Endothelial cell of umbilical vein (primary cell): ENCODE data around the gene FOXM1. TPM values are rescaled to one million over a fixed set of nuclear protein-coding genes. Genes with fewer than 3 reads are reported as not detected.
A peak's percentile ranks its signal among the peaks of the same experiment; 100 is the strongest.

ENCODE experiments used
- BruUV-seq: library from RNA; stranded (reverse); fragments of 400-500 nt; replicated peaks from 2 replicates; lab custom pipeline; 2021; lab: Mats Ljungman, UMichigan
- CTCF ChIA-PET: fragments of 300-600, 350-600 bp; sonication (Branson Sonifier 250); formaldehyde crosslinking; loops from one replicate; lab custom pipeline; 2021; ENCODE audit warnings: antibody characterized with exemption, inconsistent platforms; lab: Charles Lee
- POLR2A ChIA-PET: fragments of 300-600, 350-600 bp; sonication (Branson Sonifier 250); formaldehyde crosslinking; loops from one replicate; lab custom pipeline; 2021; ENCODE audit warnings: antibody characterized with exemption, inconsistent platforms; lab: Charles Lee
- DNase-seq: peaks from one replicate; pipeline ENCODE4 v3.0.0-alpha.2; 2011; ENCODE audit warnings: low read depth, low spot score
- FAIRE-seq: peaks from 2 replicates; lab custom pipeline; 2011; peaks lifted over from hg19 to GRCh38; lab: Jason Lieb, UNC
- H2AFZ ChIP-seq: 2 replicates; pipeline ENCODE4 v1.6.0; 2012; ENCODE audit warnings: low read depth, low read length, control low read depth, inconsistent platforms
- H3K27ac ChIP-seq: 2 replicates; pipeline ENCODE4 v1.5.1; 2011; ENCODE audit warnings: low read depth, mild to moderate bottlenecking, control low read depth, low read length, moderate library complexity; ENCODE audit not compliant: insufficient read depth
- H3K27me3 ChIP-seq, 2 experiments: 2 replicates each; pipeline versions ENCODE4 v1.6.0 to v1.6.1; 2011; ENCODE audit warnings: low read length in 2 of 2, mixed read lengths in 1 of 2; ENCODE audit not compliant: control insufficient read depth in 2 of 2, insufficient read depth in 2 of 2
- H3K36me3 ChIP-seq, 2 experiments: 2 replicates in 1 of 2; 3 replicates in 1 of 2; pipeline ENCODE4 v1.5.1; 2011; ENCODE audit warnings: low read length in 2 of 2, mild to moderate bottlenecking in 1 of 2, moderate library complexity in 1 of 2; ENCODE audit not compliant: control insufficient read depth in 2 of 2, insufficient read depth in 2 of 2; ENCODE audit errors: extremely low read depth in 1 of 2
- H3K4me1 ChIP-seq: 3 replicates; pipeline ENCODE4 v1.5.1; 2011; ENCODE audit warnings: mild to moderate bottlenecking, low read length; ENCODE audit not compliant: control insufficient read depth, insufficient read depth; ENCODE audit errors: extremely low read depth
- H3K4me2 ChIP-seq: 2 replicates; pipeline ENCODE4 v1.6.1; 2011; ENCODE audit warnings: low read length, control low read depth, mixed read lengths; ENCODE audit not compliant: insufficient read depth
- H3K4me3 ChIP-seq, 3 experiments: fragments of 200-600 bp in 1 of 3; sonication (generic), shearing (Covaris generic) in 1 of 3; replicated peaks in 1 of 3; 2 replicates each; pipeline ENCODE4 v1.5.1; 2011 to 2016; ENCODE audit warnings: control low read depth in 3 of 3, low read length in 3 of 3, mild to moderate bottlenecking in 2 of 3, inconsistent platforms in 1 of 3, low read depth in 1 of 3, moderate library complexity in 1 of 3; ENCODE audit not compliant: insufficient read depth in 1 of 3
- H3K79me2 ChIP-seq: 2 replicates; pipeline ENCODE4 v1.6.0; 2012; ENCODE audit warnings: low read length, inconsistent platforms; ENCODE audit not compliant: control insufficient read depth, insufficient read depth
- H3K9ac ChIP-seq: replicated peaks from 2 replicates; pipeline ENCODE3; 2011; ENCODE audit warnings: low read length, control low read depth; ENCODE audit not compliant: insufficient read depth; ENCODE audit errors: extremely low read depth
- H3K9me1 ChIP-seq: replicated peaks from 3 replicates; pipeline ENCODE4 v1.6.0; 2011; ENCODE audit warnings: mild to moderate bottlenecking, low read length; ENCODE audit not compliant: control insufficient read depth, insufficient read depth; ENCODE audit errors: extremely low read depth
- H3K9me3 ChIP-seq: replicated peaks from 2 replicates; pipeline ENCODE4 v1.5.1; 2012; ENCODE audit warnings: low read length, inconsistent platforms; ENCODE audit not compliant: control insufficient read depth, insufficient read depth
- H4K20me1 ChIP-seq: replicated peaks from 2 replicates; pipeline ENCODE3; 2011; ENCODE audit warnings: mild to moderate bottlenecking, low read length; ENCODE audit not compliant: control insufficient read depth, insufficient read depth; ENCODE audit errors: extremely low read depth
- CTCF ChIP-seq, 2 donors: IDR thresholded peaks; 1 replicate in 1 of 2; 2 replicates in 1 of 2; pipeline ENCODE4 v1.5.1; 2011; ENCODE audit warnings: low read length in 2 of 2, mild to moderate bottlenecking in 2 of 2, moderate library complexity in 2 of 2, control low read depth in 1 of 2, inconsistent platforms in 1 of 2, low read depth in 1 of 2; ENCODE audit not compliant: insufficient read depth in 1 of 2; ENCODE audit errors: extremely low read depth in 1 of 2
- EZH2 ChIP-seq: IDR thresholded peaks from 2 replicates; pipeline ENCODE4 v1.6.1; 2012; ENCODE audit warnings: borderline replicate concordance, low read depth, mild to moderate bottlenecking, moderate library complexity, low read length, inconsistent platforms; ENCODE audit not compliant: severe bottlenecking
- FOS ChIP-seq: IDR thresholded peaks from 2 replicates; pipeline ENCODE4 v1.6.1; 2011; ENCODE audit warnings: mild to moderate bottlenecking, low read length, moderate library complexity, borderline replicate concordance; ENCODE audit not compliant: insufficient read depth
- GATA2 ChIP-seq: IDR thresholded peaks from 2 replicates; pipeline ENCODE4 v1.7.0; 2011; ENCODE audit warnings: low read depth, mild to moderate bottlenecking, moderate library complexity, mixed read lengths, low read length; ENCODE audit not compliant: insufficient read length, insufficient read depth
- JUN ChIP-seq: IDR thresholded peaks from 2 replicates; pipeline ENCODE4 v1.6.1; 2011; ENCODE audit warnings: borderline replicate concordance, low read depth; ENCODE audit not compliant: insufficient read length, insufficient read depth
- MAX ChIP-seq: IDR thresholded peaks from 2 replicates; pipeline ENCODE4 v1.6.1; 2011; ENCODE audit not compliant: insufficient read depth, insufficient read length
- MYC ChIP-seq: IDR thresholded peaks from one replicate; pipeline ENCODE4 v1.6.1; 2011; ENCODE audit warnings: mild to moderate bottlenecking, low read depth, low read length
- POLR2A ChIP-seq: IDR thresholded peaks from 2 replicates; pipeline ENCODE4 v1.6.1; 2012; ENCODE audit warnings: low read depth, mild to moderate bottlenecking, control low read depth, low read length
- POLR2AphosphoS5 ChIP-seq: IDR thresholded peaks from 2 replicates; pipeline ENCODE4 v1.6.1; 2012; ENCODE audit warnings: low read depth, mild to moderate bottlenecking, control low read depth, low read length, moderate library complexity; ENCODE audit not compliant: insufficient read depth
- dilution Hi-C: fragments of 300-500 bp; cut with MboI; formaldehyde crosslinking; loops from one replicate; pipeline ENCODE4 v1.15.0; 2019; ENCODE audit warnings: low sequenced_read_pairs; ENCODE audit not compliant: extremely low pct_ligation_motif_present
- intact Hi-C: fragments of 100-400 bp; cut with micrococcal nuclease; formaldehyde crosslinking; loops from one replicate; pipeline ENCODE4 v1.10.0; 2022
- polyA plus RNA-seq, 4 experiments: library from polyadenylated mRNA; depleted of rRNA in 3 of 4; stranded (reverse) in 3 of 4; unstranded in 1 of 4; fragments of >200 nt; gene quantifications; 2 replicates each; pipeline versions ENCODE4 v1.2.1 to v1.2.3, GENCODE V29; 2011 to 2012; ENCODE audit warnings: missing spikeins in 1 of 4
- total RNA-seq: library from RNA; stranded (reverse); gene quantifications from 2 replicates; pipeline ENCODE4 v1.2.3, GENCODE V29; 2021

The FOXM1 gene
- total and polyA plus RNA-seq, 2 donors (not counting 3 experiments of a cell fraction or from before 2014, with no cell fraction given), result 43.5 to 136 TPM

GRCh38 chr12:2877953-2878732 lies 1.2 kb upstream of the FOXM1 start:
- ChIA-PET POLR2A (no interaction called here), CTCF (interaction anchor here (0.8 to 2.9 kb wide), 11 partner anchors 8 to 164 kb away, joined by 3 to 21 read pairs (median 5); partner anchors contain the start of gene TULP3)
- TF ChIP-seq POLR2A, result no peak
- peak; percentile 3 for TF ChIP-seq POLR2AphosphoS5
- no TSS peak for BruUV-seq
- peak overlapping the region; percentile 88 for H3K27ac ChIP-seq
- no peaks in the 10 kb centered on the region for H3K36me3 ChIP-seq
- peak overlapping the region; percentile 97 for H3K9ac ChIP-seq
- dilution Hi-C loops (no loop called here), intact Hi-C loops (loop anchor here (1.0 to 2.0 kb wide), 3 partner anchors 12 to 156 kb away; partner anchors contain the start of gene TULP3)
- no peaks in the 10 kb centered on the region for H3K9me1 ChIP-seq
- peak overlapping the region; percentile 56 to 99 (median 99) for H3K4me3 ChIP-seq
- H4K20me1 ChIP-seq, result no peaks in the 10 kb centered on the region
- peak overlapping the region; percentile 79 for H3K4me2 ChIP-seq
- H3K27me3 ChIP-seq, result no peaks in the 10 kb centered on the region
- DNase-seq, result peak; percentile 42
- FAIRE-seq, result peak; percentile 72
- no peaks in the 10 kb centered on the region for H3K9me3 ChIP-seq
- peak overlapping the region; percentile 99 for H2AFZ ChIP-seq
- H3K79me2 ChIP-seq, result peaks cover 79% of the 10 kb centered on the region
- peaks cover 17% of the 10 kb centered on the region for H3K4me1 ChIP-seq

GRCh38 chr12:2876431-2877046 lies 435 bp downstream of the FOXM1 start:
- peaks cover 78% of the 10 kb centered on the region for H3K79me2 ChIP-seq
- BruUV-seq, result TSS peak; percentile 44
- dilution Hi-C loops (no loop called here), intact Hi-C loops (loop anchor here (1.0 to 2.0 kb wide), 3 partner anchors 14 to 158 kb away; partner anchors contain the start of gene TULP3)
- H3K9me1 ChIP-seq, result no peaks in the 10 kb centered on the region
- no peak for DNase-seq
- ChIA-PET CTCF (interaction anchor here (0.9 to 2.9 kb wide), 13 partner anchors 9 to 165 kb away, joined by 3 to 21 read pairs (median 5); partner anchors contain the start of genes TEX52 and TULP3), POLR2A (interaction anchor here (0.6 to 0.8 kb wide), 2 partner anchors 14 to 28 kb away, joined by 3 to 5 read pairs; partner anchors contain the start of gene TULP3)
- no peak for TF ChIP-seq FOS
- no peak for TF ChIP-seq JUN
- TF ChIP-seq CTCF (IDR thresholded peaks at IDR 0.05; ENCODE audit: extremely low read depth in 1 of 2, insufficient read depth in 1 of 2, low read depth in 1 of 2, low read length in 2 of 2), result no peak
- TF ChIP-seq POLR2A, result no peak
- TF ChIP-seq EZH2, result no peak
- no peak for TF ChIP-seq GATA2
- no peak for TF ChIP-seq POLR2AphosphoS5
- no peak for TF ChIP-seq MAX
- no peak for TF ChIP-seq MYC
- H3K9me3 ChIP-seq, result no peaks in the 10 kb centered on the region
- H3K4me2 ChIP-seq, result peak overlapping the region; percentile 77
- H4K20me1 ChIP-seq, result no peaks in the 10 kb centered on the region
- peak overlapping the region; percentile 75 for H3K9ac ChIP-seq
- H2AFZ ChIP-seq, result peak overlapping the region; percentile 77
- no peaks in the 10 kb centered on the region for H3K27me3 ChIP-seq
- peak; percentile 77 for FAIRE-seq
- peak overlapping the region; percentile 27 for H3K27ac ChIP-seq
- peaks cover 17% of the 10 kb centered on the region for H3K4me1 ChIP-seq
- H3K4me3 ChIP-seq, result peak overlapping the region; percentile 56 to 99 (median 67)
- H3K36me3 ChIP-seq, result peaks cover 0 to 5% of the 10 kb centered on the region in 2 experiments
